SK-N-SH (cell line): ENCODE results near the gene OPCML. TPM values are rescaled to one million over a fixed set of nuclear protein-coding genes. Genes with fewer than 3 reads are reported as not detected.

ENCODE experiments used
- CTCF ChIA-PET: fragments of 300-600, 350-600 bp; formaldehyde crosslinking; extraction: SDS; loops from one replicate; lab custom pipeline; 2021; lab: Yijun Ruan, JAX
- POLR2A ChIA-PET: fragments of 350-600 bp; sonication (Branson Sonifier 250); formaldehyde crosslinking; extraction: SDS; loops from one replicate; lab custom pipeline; 2020; ENCODE audit warnings: antibody characterized with exemption, inconsistent platforms; lab: Yijun Ruan, JAX
- DNase-seq: peaks from one replicate; pipeline ENCODE4 v3.0.0; 2012
- H2AFZ ChIP-seq: fragments of 200-600 bp; sonication (generic); 2 replicates; pipeline ENCODE4 v1.8.1; 2016; ENCODE audit warnings: antibody characterized with exemption, mild to moderate bottlenecking, low read depth
- H3F3A ChIP-seq: fragments of 200-600 bp; sonication (generic); replicated peaks from 2 replicates; pipeline ENCODE3; 2016; ENCODE audit warnings: antibody characterized with exemption, mild to moderate bottlenecking; ENCODE audit not compliant: insufficient read depth
- H3K27ac ChIP-seq, 2 experiments: fragments of 200-500 bp in 1 of 2; fragments of 200-600 bp in 1 of 2; sonication (Bioruptor generic) in 1 of 2; sonication (generic), shearing (Covaris generic) in 1 of 2; 2 replicates each; pipeline versions ENCODE4 v1.5.1 to v1.6.1; 2014 to 2016; ENCODE audit warnings: low read depth in 2 of 2, inconsistent platforms in 1 of 2, low read length in 1 of 2, mild to moderate bottlenecking in 1 of 2, mixed read lengths in 1 of 2
- H3K27me3 ChIP-seq: fragments of 200-600 bp; sonication (generic), shearing (Covaris generic); 2 replicates; pipeline ENCODE4 v1.6.1; 2016; ENCODE audit warnings: mixed run types; ENCODE audit not compliant: insufficient read depth
- H3K36me3 ChIP-seq, 2 experiments: fragments of 200-500 bp in 1 of 2; fragments of 200-600 bp in 1 of 2; sonication (Bioruptor generic) in 1 of 2; sonication (generic) in 1 of 2; replicated peaks in 1 of 2; 2 replicates each; pipeline versions ENCODE3 to v1.5.1; 2014 to 2016; ENCODE audit warnings: low read length in 1 of 2, mild to moderate bottlenecking in 1 of 2; ENCODE audit not compliant: insufficient read depth in 2 of 2, control insufficient read depth in 1 of 2
- H3K4me1 ChIP-seq, 2 experiments: fragments of 200-500 bp in 1 of 2; fragments of 200-600 bp in 1 of 2; sonication (Bioruptor generic) in 1 of 2; sonication (generic), shearing (Covaris generic) in 1 of 2; 2 replicates each; pipeline versions ENCODE4 v1.5.1 to v1.6.1; 2014 to 2016; ENCODE audit warnings: low read depth in 1 of 2, low read length in 1 of 2, mixed run types in 1 of 2; ENCODE audit not compliant: insufficient read depth in 2 of 2, control insufficient read depth in 1 of 2
- H3K4me2 ChIP-seq: fragments of 200-600 bp; sonication (generic), shearing (Covaris generic); 2 replicates; pipeline ENCODE4 v1.6.1; 2017; ENCODE audit warnings: mixed run types
- H3K4me3 ChIP-seq, 2 experiments: fragments of 200-500 bp in 1 of 2; fragments of 200-600 bp in 1 of 2; sonication (Bioruptor generic) in 1 of 2; sonication (generic), shearing (Covaris generic) in 1 of 2; 2 replicates each; pipeline versions ENCODE4 v1.5.1 to v1.8.1; 2014 to 2016; ENCODE audit warnings: low read depth in 2 of 2, inconsistent platforms in 1 of 2, low read length in 1 of 2, mild to moderate bottlenecking in 1 of 2, mixed read lengths in 1 of 2, moderate library complexity in 1 of 2
- H3K79me2 ChIP-seq: fragments of 200-600 bp; sonication (generic); 2 replicates; pipeline ENCODE4 v1.8.1; 2017; ENCODE audit warnings: mild to moderate bottlenecking; ENCODE audit not compliant: insufficient read depth
- H3K9ac ChIP-seq: fragments of 200-600 bp; sonication (generic); 2 replicates; pipeline ENCODE4 v1.6.1; 2017; ENCODE audit warnings: mixed run types
- H3K9me2 ChIP-seq: fragments of 200-600 bp; sonication (generic); 2 replicates; pipeline ENCODE4 v1.6.1; 2017; ENCODE audit warnings: mixed run types
- H3K9me3 ChIP-seq: fragments of 200-600 bp; sonication (generic); 2 replicates; pipeline ENCODE4 v1.6.1; 2017; ENCODE audit warnings: mixed run types, mild to moderate bottlenecking, moderate library complexity
- H4K20me1 ChIP-seq: fragments of 200-600 bp; sonication (generic); 2 replicates; pipeline ENCODE4 v1.6.1; 2017; ENCODE audit warnings: mild to moderate bottlenecking, mixed run types; ENCODE audit not compliant: insufficient read depth
- CTCF ChIP-seq: fragments of 200-600 bp; sonication (generic); IDR thresholded peaks from 2 replicates; pipeline ENCODE4 v1.6.1; 2017; ENCODE audit warnings: antibody characterized with exemption, mild to moderate bottlenecking, moderate library complexity
- EZH2phosphoT487 ChIP-seq: fragments of 200-600 bp; sonication (generic); IDR thresholded peaks from 2 replicates; pipeline ENCODE4 v1.6.1; 2017; ENCODE audit warnings: low read depth, mixed run types, mild to moderate bottlenecking, antibody characterized with exemption, moderate library complexity, borderline replicate concordance
- FOSL2 ChIP-seq: IDR thresholded peaks from 2 replicates; pipeline ENCODE4 v1.4.0; 2012; ENCODE audit warnings: low read depth, mild to moderate bottlenecking, moderate library complexity, borderline replicate concordance
- IRF3 ChIP-seq: fragments of 150-350 bp; IDR thresholded peaks from 2 replicates; pipeline ENCODE4 v1.6.1; 2016; ENCODE audit warnings: mild to moderate bottlenecking, low read depth, low read length
- JUND ChIP-seq: IDR thresholded peaks from 2 replicates; pipeline ENCODE4 v1.4.0; 2012
- MAX ChIP-seq: IDR thresholded peaks from 2 replicates; pipeline ENCODE4 v1.4.0; 2012; ENCODE audit warnings: low read depth
- MEF2A ChIP-seq: IDR thresholded peaks from 2 replicates; pipeline ENCODE4 v1.4.0; 2012; ENCODE audit warnings: low read depth, borderline replicate concordance
- NFIC ChIP-seq: IDR thresholded peaks from 2 replicates; pipeline ENCODE4 v1.4.0; 2012; ENCODE audit warnings: borderline replicate concordance
- RAD21 ChIP-seq: IDR thresholded peaks from 2 replicates; pipeline ENCODE4 v1.6.1; 2012; ENCODE audit warnings: mild to moderate bottlenecking, low read length
- RCOR1 ChIP-seq: fragments of 150-350 bp; IDR thresholded peaks from 2 replicates; pipeline ENCODE4 v1.6.1; 2017; ENCODE audit warnings: antibody characterized with exemption, low read length
- RFX5 ChIP-seq: IDR thresholded peaks from 2 replicates; pipeline ENCODE4 v1.6.1; 2012; ENCODE audit warnings: mild to moderate bottlenecking, improper control_type of control experiment, low read length
- TAF1 ChIP-seq: IDR thresholded peaks from 2 replicates; pipeline ENCODE4 v1.6.1; 2012; ENCODE audit warnings: low read depth, mild to moderate bottlenecking, low read length, moderate library complexity, borderline replicate concordance
- TCF12 ChIP-seq: IDR thresholded peaks from 2 replicates; pipeline ENCODE4 v1.4.0; 2012
- TEAD4 ChIP-seq: IDR thresholded peaks from 2 replicates; pipeline ENCODE4 v1.4.0; 2012; ENCODE audit warnings: mild to moderate bottlenecking, borderline replicate concordance; ENCODE audit not compliant: insufficient read depth
- USF1 ChIP-seq: IDR thresholded peaks from 2 replicates; pipeline ENCODE4 v1.4.0; 2012; ENCODE audit warnings: low read depth, borderline replicate concordance
- ZBTB33 ChIP-seq: IDR thresholded peaks from 2 replicates; pipeline ENCODE4 v1.4.0; 2012; ENCODE audit warnings: low read depth, borderline replicate concordance
- WGBS: methylation state at CpG from one replicate; pipeline ENCODE4 v1.1.6; 2017; ENCODE audit warnings: low lambda C conversion rate; 5-methylcytosine and 5-hydroxymethylcytosine counted together
- polyA plus RNA-seq, 3 experiments: library from polyadenylated mRNA; depleted of rRNA; stranded (reverse); fragments of >200 nt; gene quantifications; 2 replicates each; pipeline ENCODE4 v1.2.3, GENCODE V29; 2012

OPCML gene
- polyA plus RNA-seq, 1 of the 3 experiments (the other 2 are of a cell fraction): not detected

GRCh38 chr11:133047036-133047770, 485.1 kb downstream of the OPCML start:
- peak; percentile 30 for DNase-seq
- H3K36me3 ChIP-seq: no peaks in the 10 kb centered on the region
- H3K4me1 ChIP-seq: peaks cover 0 to 5% of the 10 kb centered on the region in 2 experiments; a peak in 1 of 4 replicates
- no peaks in the 10 kb centered on the region for H3K9me2 ChIP-seq
- ChIA-PET CTCF (interaction anchor here (0.9 to 5.0 kb wide), 2 partner anchors 17 to 31 kb away, joined by 4 to 33 read pairs; no protein-coding TSS in a partner anchor), POLR2A (no interaction called here)
- no peaks in the 10 kb centered on the region for H4K20me1 ChIP-seq
- H3K27me3 ChIP-seq: no peaks in the 10 kb centered on the region
- H3F3A ChIP-seq: no peaks in the 10 kb centered on the region
- TF ChIP-seq TAF1 (no peak), MEF2A (no peak), EZH2phosphoT487 (no peak), RAD21 (no peak), JUND (no peak), FOSL2 (no peak), RFX5 (no peak), CTCF (no peak), ZBTB33 (no peak), MAX (no peak), TEAD4 (no peak)
- H3K27ac ChIP-seq: no peak overlapping the region
- no peak overlapping the region for H3K4me2 ChIP-seq
- H3K4me3 ChIP-seq: no peak overlapping the region
- H3K79me2 ChIP-seq: no peaks in the 10 kb centered on the region
- 7% methylated on average over 14 of the region's 15 CpGs for WGBS
- no peaks in the 10 kb centered on the region for H3K9me3 ChIP-seq
- H2AFZ ChIP-seq: no peak overlapping the region
- no peak overlapping the region for H3K9ac ChIP-seq

GRCh38 chr11:133046252-133046651, 486.0 kb downstream of the OPCML start:
- no peak overlapping the region for H3K9ac ChIP-seq
- no peak for TF ChIP-seq RFX5
- TF ChIP-seq ZBTB33: no peak
- no peak for TF ChIP-seq FOSL2
- no peak for TF ChIP-seq NFIC
- TF ChIP-seq TCF12: no peak
- TF ChIP-seq RAD21: no peak
- TF ChIP-seq MAX: no peak
- no peak for TF ChIP-seq RCOR1
- TF ChIP-seq IRF3: no peak
- TF ChIP-seq USF1: no peak

More at GRCh38 chr11:133046252-133046651, 486.0 kb downstream of the OPCML start:
- CTCF ChIA-PET: interaction anchor here (0.6 to 5.0 kb wide), 3 partner anchors 18 to 85 kb away, joined by 3 to 33 read pairs (median 4); no protein-coding TSS in a partner anchor
- H3K9me3 ChIP-seq: no peaks in the 10 kb centered on the region
- H2AFZ ChIP-seq: no peak overlapping the region
- H3K79me2 ChIP-seq: no peaks in the 10 kb centered on the region
- no peaks in the 10 kb centered on the region for H3K9me2 ChIP-seq
- no peaks in the 10 kb centered on the region for H3K27me3 ChIP-seq
- H3F3A ChIP-seq: no peaks in the 10 kb centered on the region
- no peaks in the 10 kb centered on the region for H3K36me3 ChIP-seq
- no peak overlapping the region for H3K4me3 ChIP-seq
- H3K4me2 ChIP-seq: no peak overlapping the region
- peaks cover 0 to 5% of the 10 kb centered on the region in 2 experiments; a peak in 1 of 4 replicates for H3K4me1 ChIP-seq
- POLR2A ChIA-PET: no interaction called here
- DNase-seq: no peak
- no peak overlapping the region for H3K27ac ChIP-seq
- 25% methylated on average over 7 of the region's 7 CpGs for WGBS
- H4K20me1 ChIP-seq: no peaks in the 10 kb centered on the region
